Gastrocnemius medialis (tissue), 4 donors: ENCODE results near the gene PAK1. TPM values are rescaled to one million over a fixed set of nuclear protein-coding genes. Genes with fewer than 3 reads are reported as not detected.

Experiments
- ATAC-seq, 2 donors: fragments of 150-250 bp; one replicate each; pipeline ENCODE4 v1.9.1; 2016
- DNase-seq, 2 donors: peaks; one replicate each; pipeline ENCODE4 v3.0.0-alpha.2; 2019
- H3K27ac ChIP-seq, 4 donors: fragments of 200-600 bp; sonication (generic); 1 replicate in 1 of 4; 2 replicates in 3 of 4; pipeline ENCODE4 v1.5.1; 2016 to 2018; ENCODE audit warnings: mild to moderate bottlenecking in 2 of 4, moderate library complexity in 1 of 4
- H3K27me3 ChIP-seq, 3 donors: fragments of 200-600 bp; sonication (generic) in 2 of 3; 1 replicate in 1 of 3; 2 replicates in 2 of 3; pipeline versions ENCODE4 v1.5.1 to v1.6.0; 2016 to 2019; ENCODE audit warnings: mild to moderate bottlenecking in 1 of 3, moderate library complexity in 1 of 3
- H3K36me3 ChIP-seq, 2 donors: fragments of 200-600 bp; sonication (generic) in 1 of 2; one replicate each; pipeline ENCODE4 v1.5.1; 2017 to 2018
- H3K4me1 ChIP-seq, 2 donors: fragments of 200-600 bp; sonication (generic) in 1 of 2; one replicate each; pipeline ENCODE4 v1.5.1; 2016 to 2017; ENCODE audit warnings: mild to moderate bottlenecking in 2 of 2
- H3K4me3 ChIP-seq, 4 donors: fragments of 200-600 bp; sonication (generic) in 3 of 4; 1 replicate in 1 of 4; 2 replicates in 3 of 4; pipeline ENCODE4 v1.5.1; 2016 to 2019; ENCODE audit warnings: mild to moderate bottlenecking in 2 of 4
- H3K9me3 ChIP-seq, 3 donors: fragments of 200-600 bp; sonication (generic) in 2 of 3; 1 replicate in 1 of 3; 2 replicates in 2 of 3; pipeline ENCODE4 v1.5.1; 2016 to 2019
- CTCF ChIP-seq, 5 experiments: fragments of 450-650 bp in 3 of 5; fragments of 200-600 bp in 2 of 5; sonication (generic) in 2 of 5; IDR thresholded peaks in 4 of 5; conservative IDR thresholded peaks in 1 of 5; 1 replicate in 4 of 5; 2 replicates in 1 of 5; pipeline ENCODE4 v1.5.1; 2016 to 2019; ENCODE audit warnings: antibody characterized with exemption in 5 of 5, mild to moderate bottlenecking in 3 of 5, moderate library complexity in 3 of 5
- POLR2A ChIP-seq, 2 donors: fragments of 450-650 bp; IDR thresholded peaks; one replicate each; pipeline ENCODE4 v1.6.1; 2017; ENCODE audit warnings: antibody characterized with exemption in 2 of 2, mild to moderate bottlenecking in 2 of 2, moderate library complexity in 2 of 2
- in situ Hi-C, 4 donors: fragments of 200-750 bp; cut with MboI; loops; one replicate each; pipeline versions ENCODE4 v1.15.0 to v1.8.0; 2017; ENCODE audit warnings: low sequenced_read_pairs in 4 of 4
- intact Hi-C: fragments of 100-400 bp; cut with DNase I; formaldehyde crosslinking; loops from one replicate; pipeline ENCODE4 v1.15.1; 2023; ENCODE audit warnings: low total_unique reads
- total RNA-seq, 4 donors: library from RNA; depleted of rRNA; stranded (reverse); fragments of >200 nt; gene quantifications; one replicate each; pipeline versions ENCODE4 v1.1.0 to v1.2.3, GENCODE V29; 2016

Gene PAK1
- total RNA-seq, 4 donors from 2014 or later, result 22.3 to 34.4 (median 27.9) TPM

GRCh38 chr11:77455740-77456139 lies 18.2 kb downstream of the PAK1 start:
- intact Hi-C loops (no loop called here), in situ Hi-C loops (no loop called here)
- Histone ChIP-seq H3K9me3 (no peaks in the 10 kb centered on the region), H3K27ac (no peak overlapping the region), H3K4me3 (no peak overlapping the region), H3K4me1 (peaks cover 0 to 23% of the 10 kb centered on the region in 2 donors), H3K36me3 (no peaks in the 10 kb centered on the region), H3K27me3 (no peaks in the 10 kb centered on the region)
- no peak for DNase-seq
- no peak for TF ChIP-seq POLR2A (IDR thresholded peaks at IDR 0.05)
- no peak for TF ChIP-seq CTCF (IDR thresholded peaks at IDR 0.05 in 4 of 5, conservative IDR thresholded peaks at IDR 0.05 in 1 of 5)
- no peak for ATAC-seq

DNA sequence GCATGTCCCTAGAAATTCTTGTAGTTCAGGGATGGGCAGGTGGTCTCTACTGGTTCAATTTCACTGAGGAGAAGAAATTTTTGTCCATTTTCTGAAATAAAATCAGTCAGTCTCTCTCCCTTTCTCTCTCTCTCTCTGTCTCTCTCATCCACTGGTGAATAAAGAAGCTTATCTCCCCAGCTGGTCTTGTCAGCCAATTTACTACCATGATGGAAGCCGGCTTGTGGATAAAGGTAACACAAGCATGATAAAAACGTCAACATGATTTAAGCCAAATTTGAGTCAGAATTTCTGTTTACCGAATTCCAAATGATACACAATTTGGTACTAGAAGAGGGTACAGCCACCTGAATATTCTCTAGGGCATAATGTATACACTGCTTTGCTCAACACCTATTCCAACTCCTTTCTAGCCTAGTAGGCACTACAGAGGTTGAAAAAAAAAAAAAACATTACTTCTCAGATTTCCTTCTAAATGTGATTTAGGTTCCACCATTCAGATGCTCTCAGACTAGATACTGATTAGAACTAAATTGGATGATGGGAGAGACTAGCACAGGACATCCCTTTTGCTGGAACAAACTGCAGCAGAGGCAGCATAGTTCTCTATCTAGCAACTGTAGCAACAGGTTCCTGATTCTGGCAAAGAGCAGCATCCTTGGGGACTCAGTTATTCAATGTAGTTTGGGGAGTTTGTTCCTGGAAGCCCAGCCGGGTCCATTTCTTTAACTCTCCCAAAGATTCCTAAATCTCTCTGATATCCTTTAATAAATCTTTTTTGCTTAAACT lies 18.8 kb downstream of the PAK1 start:
- no peak for DNase-seq
- intact Hi-C loops (no loop called here), in situ Hi-C loops (no loop called here)
- no peak overlapping the region for H3K27ac ChIP-seq
- no peaks in the 10 kb centered on the region for H3K36me3 ChIP-seq
- no peak for TF ChIP-seq CTCF (IDR thresholded peaks at IDR 0.05 in 4 of 5, conservative IDR thresholded peaks at IDR 0.05 in 1 of 5)
- no peak for TF ChIP-seq POLR2A (IDR thresholded peaks at IDR 0.05)
- H3K27me3 ChIP-seq, result no peaks in the 10 kb centered on the region
- no peak overlapping the region for H3K4me3 ChIP-seq
- ATAC-seq, result no peak
- peaks cover 0 to 23% of the 10 kb centered on the region in 2 donors for H3K4me1 ChIP-seq
- no peaks in the 10 kb centered on the region for H3K9me3 ChIP-seq

- peaks cover 0 to 4% of the 10 kb centered on the region in 2 donors for H3K4me1 ChIP-seq
- in situ Hi-C loops, result no loop called here
- no peak overlapping the region for H3K4me3 ChIP-seq
- H3K9me3 ChIP-seq, result no peaks in the 10 kb centered on the region
- no peak overlapping the region for H3K27ac ChIP-seq
- DNase-seq (no peak), ATAC-seq (no peak)
- intact Hi-C loops, result no loop called here
- H3K27me3 ChIP-seq, result no peaks in the 10 kb centered on the region
- no peaks in the 10 kb centered on the region for H3K36me3 ChIP-seq
- TF ChIP-seq CTCF (IDR thresholded peaks at IDR 0.05 in 4 of 5, conservative IDR thresholded peaks at IDR 0.05 in 1 of 5) (no peak), POLR2A (IDR thresholded peaks at IDR 0.05) (no peak)
Measured at GRCh38 chr11:77450227-77450626, 23.7 kb downstream of the PAK1 start.

DNA sequence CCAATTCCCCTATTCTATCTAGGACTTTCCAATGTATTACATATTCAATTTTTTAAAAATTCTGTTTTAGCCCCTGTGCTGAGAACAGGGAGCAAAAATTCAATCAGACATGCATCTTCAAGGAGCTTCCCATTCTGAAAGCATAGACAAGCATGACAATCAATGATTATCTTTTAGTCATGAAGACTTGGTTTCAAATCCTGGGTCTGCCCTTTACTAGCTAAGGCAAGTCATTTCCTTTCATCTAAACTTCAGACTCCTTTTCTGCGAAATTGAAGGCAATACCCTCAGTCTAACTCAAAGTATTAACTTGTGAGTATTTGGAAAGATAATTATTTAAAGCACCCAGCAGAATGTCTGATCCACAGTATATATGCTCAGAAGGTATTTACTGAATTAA lies 24.1 kb downstream of the PAK1 start:
- intact Hi-C loops, result no loop called here

More for the DNA sequence above, 24.1 kb downstream of the PAK1 start:
- Histone ChIP-seq H3K9me3 (no peaks in the 10 kb centered on the region), H3K36me3 (no peaks in the 10 kb centered on the region), H3K4me3 (no peak overlapping the region), H3K4me1 (peaks cover 0 to 4% of the 10 kb centered on the region in 2 donors), H3K27me3 (no peaks in the 10 kb centered on the region), H3K27ac (no peak overlapping the region)
- TF ChIP-seq POLR2A (IDR thresholded peaks at IDR 0.05), result no peak
- no peak for TF ChIP-seq CTCF (IDR thresholded peaks at IDR 0.05 in 4 of 5, conservative IDR thresholded peaks at IDR 0.05 in 1 of 5)
- no peak for ATAC-seq
- in situ Hi-C loops, result no loop called here
- no peak for DNase-seq
